Measurements from ENCODE around the gene C19orf53. TPM values are rescaled to one million over a fixed set of nuclear protein-coding genes. Genes with fewer than 3 reads are reported as not detected.
A peak's percentile ranks its signal among the peaks of the same experiment; 100 is the strongest.

The C19orf53 gene
- total RNA-seq, 1 experiment from 2014 or later, result 115 TPM

DNA sequence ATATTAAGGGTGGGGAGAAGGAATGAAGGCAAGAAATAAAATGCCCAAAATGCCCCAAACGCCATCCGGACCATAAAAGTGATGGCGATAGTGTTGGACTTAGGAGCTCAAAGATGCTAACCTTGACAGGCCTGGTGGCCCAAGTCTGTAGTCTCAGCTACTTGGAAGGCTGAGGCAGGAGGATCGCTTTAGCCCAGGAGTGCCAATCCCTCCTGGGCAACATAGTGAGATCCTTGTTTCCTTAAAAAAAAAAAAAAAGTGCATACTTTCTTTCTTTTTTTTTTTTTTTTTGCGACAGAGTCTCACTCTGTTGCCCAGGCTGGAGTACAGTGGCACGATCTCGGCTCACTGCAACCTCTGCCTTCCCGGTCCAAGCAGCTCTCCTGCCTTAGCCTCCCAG lies 41.9 kb upstream of the C19orf53 start:
- ATAC-seq, result no peak
- ChIA-PET POLR2A (interaction anchor here (0.9 to 3.5 kb wide), 4 partner anchors 9 to 119 kb away, joined by 3 to 23 read pairs (median 4); a partner anchor contains a TSS), RAD21 (ENCODE audit: low non-redundant PET in 1 of 2, low total read pairs in 2 of 2, uncharacterized antibody in 2 of 2, unreplicated experiment in 2 of 2) (no interaction called here), CTCF (interaction anchor here (0.6 to 1.7 kb wide), 3 partner anchors 11 to 451 kb away, joined by 3 to 10 read pairs (median 4); no protein-coding TSS in a partner anchor)
- Histone ChIP-seq H3K4me1 (ENCODE audit: control insufficient read depth in 1 of 2, insufficient read depth in 2 of 2, low read length in 2 of 2) (peaks cover 24 to 32% of the 10 kb centered on the region in 2 experiments), H4K20me1 (ENCODE audit: insufficient read depth) (no peaks in the 10 kb centered on the region), H3K79me2 (ENCODE audit: insufficient read depth, low read length) (peaks cover 5% of the 10 kb centered on the region; the same call in 1 of the 2 replicates), H3K36me3 (ENCODE audit: control insufficient read depth in 1 of 2, insufficient read depth in 2 of 2, low read length in 2 of 2) (no peaks in the 10 kb centered on the region; a peak in 1 of 4 replicates), H3K4me2 (ENCODE audit: low read length) (peak overlapping the region; percentile 96), H3K9me2 (ENCODE audit: insufficient read depth) (no peaks in the 10 kb centered on the region), H3K27me3 (ENCODE audit: insufficient read depth, low read length) (no peaks in the 10 kb centered on the region), H3K9ac (ENCODE audit: low read length) (peak overlapping the region; percentile 88), H2AFZ (ENCODE audit: low read depth, low read length, poor library complexity, severe bottlenecking) (no peak overlapping the region), H3K9me3 (ENCODE audit: control insufficient read depth in 1 of 2, insufficient read depth in 1 of 2, low read depth in 1 of 2, low read length in 2 of 2) (no peaks in the 10 kb centered on the region), H3K27ac (ENCODE audit: low read depth, low read length) (peak overlapping the region; percentile 100; the same call in 1 of the 2 replicates), H3K4me3 (replicated peaks in 1 of 2; ENCODE audit: low read depth in 1 of 2, low read length in 2 of 2) (peak overlapping the region; percentile 76 to 77)
- TF ChIP-seq POLR2AphosphoS5 (IDR thresholded peaks at IDR 0.05; ENCODE audit: low read depth, low read length) (no peak), CEBPB (IDR thresholded peaks at IDR 0.05; ENCODE audit: low read depth) (no peak), REST (IDR thresholded peaks at IDR 0.05; ENCODE audit: low read depth) (no peak), JUND (IDR thresholded peaks at IDR 0.05) (no peak), ZNF274 (IDR thresholded peaks at IDR 0.05; ENCODE audit: low read depth, low read length) (no peak), YY1 (IDR thresholded peaks at IDR 0.05; ENCODE audit: extremely low read depth, insufficient replicate concordance, low read depth, low read length) (no peak), POLR2A (IDR thresholded peaks at IDR 0.05; ENCODE audit: borderline replicate concordance, extremely low read depth, insufficient read depth, insufficient read length) (no peak), CTCF (IDR thresholded peaks at IDR 0.05 in 2 of 3, conservative IDR thresholded peaks at IDR 0.05 in 1 of 3; ENCODE audit: borderline replicate concordance in 1 of 3, insufficient read depth in 1 of 3, low read depth in 2 of 3, low read length in 2 of 3) (no peak), SP1 (IDR thresholded peaks at IDR 0.05; ENCODE audit: low read depth) (no peak), SRF (IDR thresholded peaks at IDR 0.05; ENCODE audit: low read depth) (no peak), FOSL1 (IDR thresholded peaks at IDR 0.05; ENCODE audit: low read depth) (no peak), TCF7L2 (IDR thresholded peaks at IDR 0.05; ENCODE audit: borderline replicate concordance, extremely low read depth, insufficient read depth, insufficient read length) (no peak), EZH2 (IDR thresholded peaks at IDR 0.05) (no peak), ATF3 (IDR thresholded peaks at IDR 0.05) (no peak), EGR1 (IDR thresholded peaks at IDR 0.05; ENCODE audit: low read depth) (no peak)
- intact Hi-C loops (cut with micrococcal nuclease), result no loop called here
- DNase-seq (ENCODE audit: low read depth, low spot score), result no peak
- BruUV-seq (replicated peaks), result no TSS peak

Measured in HCT116 (cell line).